ENCODE data around the gene PRKAR2A. TPM values are rescaled to one million over a fixed set of nuclear protein-coding genes. Genes with fewer than 3 reads are reported as not detected.

The PRKAR2A gene
- total and polyA plus RNA-seq, 10 of the 15 experiments (the other 5 are each of a cell fraction or from before 2014, with no cell fraction given): 9.8 to 46.2 (median 13.2) TPM

DNA sequence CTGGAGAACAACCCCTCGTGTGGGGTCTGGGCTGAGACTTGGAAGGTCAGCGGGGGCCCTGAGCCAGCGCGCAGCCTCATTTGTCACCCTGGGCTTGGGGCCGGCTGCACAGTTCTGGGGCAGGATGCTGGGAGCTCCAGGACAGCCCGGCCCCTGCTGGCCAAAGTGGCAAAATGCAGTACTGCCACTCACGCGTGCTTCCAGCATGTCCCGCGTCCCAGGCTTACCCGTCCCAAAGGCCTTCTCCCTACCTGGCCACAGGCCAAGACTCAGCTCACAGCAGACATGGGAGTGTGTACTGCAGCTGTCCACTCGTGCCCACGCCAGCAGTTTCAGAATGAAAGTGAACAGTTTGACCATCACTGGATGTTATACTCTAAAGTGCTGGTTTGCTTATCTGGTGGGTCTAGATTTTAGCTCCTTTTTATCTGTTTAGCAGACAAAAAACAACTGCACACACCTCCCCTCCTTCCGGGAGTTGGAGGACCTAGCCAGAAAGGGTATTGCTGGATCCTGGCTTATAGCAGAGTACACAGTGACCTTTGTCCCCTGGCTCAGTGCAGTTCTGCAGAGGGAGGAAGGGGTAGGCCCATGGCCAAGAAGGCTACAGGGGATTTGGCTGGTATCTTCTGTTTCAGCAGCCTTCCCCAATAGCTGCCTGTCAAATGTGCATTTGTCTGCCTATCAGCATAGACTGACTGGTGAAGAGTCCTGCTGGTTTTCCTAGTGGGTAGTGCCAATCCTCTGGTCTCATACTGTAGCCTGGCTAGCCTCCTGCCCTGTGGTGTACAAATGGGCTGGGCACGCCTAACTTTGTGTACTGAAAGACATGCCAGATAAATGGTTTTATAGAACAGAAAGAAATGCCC, 107.5 kb downstream of the PRKAR2A start:
- peak; percentile 84 for FAIRE-seq
- H3K27ac ChIP-seq (ENCODE audit: control insufficient read depth, insufficient read depth): no peak overlapping the region
- POLR2A ChIA-PET: interaction anchor here (0.6 kb wide), 1 partner anchor 661 kb away, joined by 3 read pairs; no protein-coding TSS in a partner anchor
- no peaks in the 10 kb centered on the region for H4K20me1 ChIP-seq (ENCODE audit: control insufficient read depth, insufficient read depth)
- SMC1A ChIA-PET (ENCODE audit: uncharacterized antibody, unreplicated experiment): interaction anchor here (0.7 to 2.4 kb wide), 14 partner anchors 16 to 339 kb away, joined by 3 to 8 read pairs (median 4); partner anchors contain the start of genes ARIH2, IMPDH2, PRKAR2A and SLC25A20
- peaks cover 9% of the 10 kb centered on the region for H3K4me1 ChIP-seq (ENCODE audit: control insufficient read depth, insufficient read depth, low read length)
- 12% methylated on average over 15 of the region's 15 CpGs for WGBS (ENCODE audit: insufficient coverage, insufficient replicate concordance, low lambda C conversion rate, missing lambda C conversion rate)
- BruUV-seq (replicated peaks): no TSS peak
- no peak overlapping the region for H3K4me3 ChIP-seq
- DNase-seq (ENCODE audit: low read depth, low spot score): no peak
- H3K36me3 ChIP-seq (ENCODE audit: control insufficient read depth in 2 of 2, insufficient read depth in 2 of 2, low read length in 1 of 2): no peaks in the 10 kb centered on the region
- no peaks in the 10 kb centered on the region for H3K79me2 ChIP-seq (ENCODE audit: control insufficient read depth, insufficient read depth, low read length)
- H3K9ac ChIP-seq (ENCODE audit: control insufficient read depth, insufficient read depth, low read length): no peak overlapping the region
- CTCF ChIA-PET: interaction anchor here (0.6 to 2.5 kb wide), 45 partner anchors 9 to 1126 kb away, joined by 3 to 36 read pairs (median 4); partner anchors contain the start of genes ARIH2, NCKIPSD, SLC25A20 and SLC26A6
- RAD21 ChIA-PET (ENCODE audit: unreplicated experiment): interaction anchor here (0.9 to 1.7 kb wide), 13 partner anchors 38 to 339 kb away, joined by 3 to 18 read pairs (median 3); partner anchors contain the start of genes ARIH2 and PFKFB4
- no peaks in the 10 kb centered on the region for H3K27me3 ChIP-seq (replicated peaks in 1 of 2; ENCODE audit: control insufficient read depth in 2 of 2, insufficient read depth in 2 of 2, low read length in 1 of 2)
- peak; percentile 99 for ATAC-seq
- TF ChIP-seq HDAC6 (IDR thresholded peaks at IDR 0.05; ENCODE audit: unreplicated experiment): no peak
- TF ChIP-seq, protein P1, sequence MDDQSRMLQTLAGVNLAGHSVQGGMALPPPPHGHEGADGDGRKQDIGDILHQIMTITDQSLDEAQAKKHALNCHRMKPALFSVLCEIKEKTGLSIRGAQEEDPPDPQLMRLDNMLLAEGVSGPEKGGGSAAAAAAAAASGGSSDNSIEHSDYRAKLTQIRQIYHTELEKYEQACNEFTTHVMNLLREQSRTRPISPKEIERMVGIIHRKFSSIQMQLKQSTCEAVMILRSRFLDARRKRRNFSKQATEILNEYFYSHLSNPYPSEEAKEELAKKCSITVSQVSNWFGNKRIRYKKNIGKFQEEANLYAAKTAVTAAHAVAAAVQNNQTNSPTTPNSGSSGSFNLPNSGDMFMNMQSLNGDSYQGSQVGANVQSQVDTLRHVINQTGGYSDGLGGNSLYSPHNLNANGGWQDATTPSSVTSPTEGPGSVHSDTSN (IDR thresholded peaks at IDR 0.05; ENCODE audit: insufficient replicate concordance, low read depth, low read length): peak; percentile 39
- TF ChIP-seq, protein P2, sequence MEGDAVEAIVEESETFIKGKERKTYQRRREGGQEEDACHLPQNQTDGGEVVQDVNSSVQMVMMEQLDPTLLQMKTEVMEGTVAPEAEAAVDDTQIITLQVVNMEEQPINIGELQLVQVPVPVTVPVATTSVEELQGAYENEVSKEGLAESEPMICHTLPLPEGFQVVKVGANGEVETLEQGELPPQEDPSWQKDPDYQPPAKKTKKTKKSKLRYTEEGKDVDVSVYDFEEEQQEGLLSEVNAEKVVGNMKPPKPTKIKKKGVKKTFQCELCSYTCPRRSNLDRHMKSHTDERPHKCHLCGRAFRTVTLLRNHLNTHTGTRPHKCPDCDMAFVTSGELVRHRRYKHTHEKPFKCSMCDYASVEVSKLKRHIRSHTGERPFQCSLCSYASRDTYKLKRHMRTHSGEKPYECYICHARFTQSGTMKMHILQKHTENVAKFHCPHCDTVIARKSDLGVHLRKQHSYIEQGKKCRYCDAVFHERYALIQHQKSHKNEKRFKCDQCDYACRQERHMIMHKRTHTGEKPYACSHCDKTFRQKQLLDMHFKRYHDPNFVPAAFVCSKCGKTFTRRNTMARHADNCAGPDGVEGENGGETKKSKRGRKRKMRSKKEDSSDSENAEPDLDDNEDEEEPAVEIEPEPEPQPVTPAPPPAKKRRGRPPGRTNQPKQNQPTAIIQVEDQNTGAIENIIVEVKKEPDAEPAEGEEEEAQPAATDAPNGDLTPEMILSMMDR (IDR thresholded peaks at IDR 0.05 in 2 of 3, conservative IDR thresholded peaks at IDR 0.05 in 1 of 3; ENCODE audit: control insufficient read depth in 2 of 3, extremely low read depth in 1 of 3, insufficient read depth in 1 of 3, low read depth in 3 of 3, low read length in 3 of 3): peak; percentile 73 to 91 (median 77)
- peak; percentile 40; the same call in 1 of the 2 replicates for TF ChIP-seq SMC3 (IDR thresholded peaks at IDR 0.05; ENCODE audit: borderline replicate concordance, low read length)
- TF ChIP-seq RAD21 (IDR thresholded peaks at IDR 0.05; ENCODE audit: insufficient read depth, low read depth, low read length): peak; percentile 31
- TF ChIP-seq CREM (IDR thresholded peaks at IDR 0.05; ENCODE audit: low read depth): no peak
- TF ChIP-seq, protein P3, sequence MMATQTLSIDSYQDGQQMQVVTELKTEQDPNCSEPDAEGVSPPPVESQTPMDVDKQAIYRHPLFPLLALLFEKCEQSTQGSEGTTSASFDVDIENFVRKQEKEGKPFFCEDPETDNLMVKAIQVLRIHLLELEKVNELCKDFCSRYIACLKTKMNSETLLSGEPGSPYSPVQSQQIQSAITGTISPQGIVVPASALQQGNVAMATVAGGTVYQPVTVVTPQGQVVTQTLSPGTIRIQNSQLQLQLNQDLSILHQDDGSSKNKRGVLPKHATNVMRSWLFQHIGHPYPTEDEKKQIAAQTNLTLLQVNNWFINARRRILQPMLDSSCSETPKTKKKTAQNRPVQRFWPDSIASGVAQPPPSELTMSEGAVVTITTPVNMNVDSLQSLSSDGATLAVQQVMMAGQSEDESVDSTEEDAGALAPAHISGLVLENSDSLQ (IDR thresholded peaks at IDR 0.05): peak; percentile 64
- peak; percentile 35; the same call in 1 of the 2 replicates for TF ChIP-seq EED (IDR thresholded peaks at IDR 0.05; ENCODE audit: low read depth)
- TF ChIP-seq BHLHE40 (IDR thresholded peaks at IDR 0.05; ENCODE audit: borderline replicate concordance in 1 of 2, low read depth in 2 of 2, low read length in 1 of 2): peak; percentile 61 to 65; a peak in 3 of 4 replicates
- no peak for TF ChIP-seq NFIC (IDR thresholded peaks at IDR 0.05; ENCODE audit: low read depth, low read length)
- H3K4me2 ChIP-seq (ENCODE audit: control insufficient read depth, insufficient read depth): peak overlapping the region; percentile 33
- H2AFZ ChIP-seq (ENCODE audit: control insufficient read depth, low read depth, low read length): peak overlapping the region; percentile 80
- no peaks in the 10 kb centered on the region for H3K9me3 ChIP-seq (replicated peaks; ENCODE audit: control insufficient read depth, insufficient read depth, low read length)
- intact Hi-C loops (cut with micrococcal nuclease; ENCODE audit: unreplicated experiment) (no loop called here), in situ Hi-C loops (cut with MboI) (no loop called here)
